ENCODE results near the gene GNB5.

DNA sequence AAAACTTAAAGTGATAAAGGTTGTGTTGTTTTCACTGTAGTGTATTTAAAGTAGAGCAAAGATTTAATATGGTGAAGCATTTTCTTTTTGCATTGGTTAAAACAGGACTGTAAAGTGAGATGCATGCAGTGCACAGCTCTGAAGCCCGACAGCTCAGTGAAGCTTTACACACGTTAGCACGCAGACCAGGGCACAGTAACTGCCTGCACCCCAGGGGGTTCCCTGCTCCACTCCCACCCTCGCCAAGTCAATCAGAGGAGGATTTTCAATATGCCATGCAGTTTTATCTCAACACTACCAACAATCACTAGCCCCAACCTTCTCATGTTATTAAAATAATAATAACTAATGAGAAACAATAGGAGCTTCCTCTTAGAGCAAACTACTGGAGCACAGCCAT, 50.5 kb downstream of the GNB5 start:
- TF ChIP-seq, protein P1, sequence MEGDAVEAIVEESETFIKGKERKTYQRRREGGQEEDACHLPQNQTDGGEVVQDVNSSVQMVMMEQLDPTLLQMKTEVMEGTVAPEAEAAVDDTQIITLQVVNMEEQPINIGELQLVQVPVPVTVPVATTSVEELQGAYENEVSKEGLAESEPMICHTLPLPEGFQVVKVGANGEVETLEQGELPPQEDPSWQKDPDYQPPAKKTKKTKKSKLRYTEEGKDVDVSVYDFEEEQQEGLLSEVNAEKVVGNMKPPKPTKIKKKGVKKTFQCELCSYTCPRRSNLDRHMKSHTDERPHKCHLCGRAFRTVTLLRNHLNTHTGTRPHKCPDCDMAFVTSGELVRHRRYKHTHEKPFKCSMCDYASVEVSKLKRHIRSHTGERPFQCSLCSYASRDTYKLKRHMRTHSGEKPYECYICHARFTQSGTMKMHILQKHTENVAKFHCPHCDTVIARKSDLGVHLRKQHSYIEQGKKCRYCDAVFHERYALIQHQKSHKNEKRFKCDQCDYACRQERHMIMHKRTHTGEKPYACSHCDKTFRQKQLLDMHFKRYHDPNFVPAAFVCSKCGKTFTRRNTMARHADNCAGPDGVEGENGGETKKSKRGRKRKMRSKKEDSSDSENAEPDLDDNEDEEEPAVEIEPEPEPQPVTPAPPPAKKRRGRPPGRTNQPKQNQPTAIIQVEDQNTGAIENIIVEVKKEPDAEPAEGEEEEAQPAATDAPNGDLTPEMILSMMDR (IDR thresholded peaks at IDR 0.05): no peak
- TF ChIP-seq POLR2AphosphoS5 (IDR thresholded peaks at IDR 0.05; ENCODE audit: low read depth, low read length): no peak

Measured in Panc1 (cell line).